Prostate gland (tissue), 2 donors: ENCODE data around the gene CLSTN1. TPM values are rescaled to one million over a fixed set of nuclear protein-coding genes. Genes with fewer than 3 reads are reported as not detected.

Experiments used
- DNase-seq: peaks from one replicate; pipeline ENCODE4 v3.0.0-alpha.2; 2019; ENCODE audit warnings: low spot score
- H3K27ac ChIP-seq, 2 donors: fragments of 200-600 bp; sonication (generic); 2 replicates each; pipeline ENCODE4 v1.5.1; 2017 to 2019
- H3K27me3 ChIP-seq: fragments of 200-600 bp; sonication (generic); replicated peaks from 2 replicates; pipeline ENCODE4 v1.5.1; 2019; ENCODE audit not compliant: insufficient read depth
- H3K36me3 ChIP-seq, 2 donors: fragments of 200-600 bp; sonication (generic); 1 replicate in 1 of 2; 2 replicates in 1 of 2; pipeline versions ENCODE4 v1.5.1 to v1.8.1; 2017 to 2019
- H3K4me1 ChIP-seq: fragments of 200-600 bp; sonication (generic); replicated peaks from 2 replicates; pipeline ENCODE4 v1.5.1; 2019
- H3K4me3 ChIP-seq, 2 donors: fragments of 200-600 bp; sonication (generic); 2 replicates each; pipeline ENCODE4 v1.5.1; 2017 to 2019
- H3K9me3 ChIP-seq: fragments of 200-600 bp; sonication (generic); 2 replicates; pipeline ENCODE4 v1.5.1; 2017
- CTCF ChIP-seq, 4 experiments: fragments of 200-600 bp in 2 of 4; fragments of 450-650 bp in 2 of 4; sonication (generic) in 2 of 4; IDR thresholded peaks; 1 replicate in 3 of 4; 2 replicates in 1 of 4; pipeline ENCODE4 v1.5.1; 2016 to 2019; ENCODE audit warnings: antibody characterized with exemption in 4 of 4, mild to moderate bottlenecking in 2 of 4, moderate library complexity in 2 of 4
- POLR2A ChIP-seq: fragments of 450-650 bp; IDR thresholded peaks from one replicate; pipeline ENCODE4 v1.6.1; 2016; ENCODE audit warnings: antibody characterized with exemption, mild to moderate bottlenecking
- POLR2AphosphoS5 ChIP-seq: sonication (generic); formaldehyde crosslinking; IDR thresholded peaks from one replicate; pipeline ENCODE4 v1.6.1; 2017; ENCODE audit warnings: antibody characterized with exemption
- WGBS: methylation state at CpG from one replicate; pipeline ENCODE4 v1.1.5; 2018; 5-methylcytosine and 5-hydroxymethylcytosine counted together
- intact Hi-C: fragments of 100-400 bp; cut with DNase I; formaldehyde crosslinking; loops from one replicate; pipeline ENCODE4 v1.14.2; 2022
- total RNA-seq, 2 donors: library from RNA; depleted of rRNA; stranded (reverse); fragments of >200 nt; gene quantifications; one replicate each; pipeline ENCODE4 v1.1.0, GENCODE V29; 2016

CLSTN1 gene
- total RNA-seq, 2 donors from 2014 or later, result 133 to 230 TPM

GRCh38 chr1:9688599-9688998, 135.2 kb downstream of the CLSTN1 start:
- Histone ChIP-seq H3K4me3 (peak overlapping the region; percentile 60 to 76), H3K4me1 (peaks cover 10% of the 10 kb centered on the region), H3K9me3 (no peaks in the 10 kb centered on the region), H3K27me3 (no peaks in the 10 kb centered on the region), H3K27ac (no peak overlapping the region), H3K36me3 (no peaks in the 10 kb centered on the region)
- 52% methylated on average over 14 of the region's 14 CpGs for WGBS
- intact Hi-C loops, result no loop called here
- no peak for DNase-seq
- no peak for TF ChIP-seq POLR2A
- TF ChIP-seq CTCF (IDR thresholded peaks at IDR 0.05), result no peak
- no peak for TF ChIP-seq POLR2AphosphoS5

DNA sequence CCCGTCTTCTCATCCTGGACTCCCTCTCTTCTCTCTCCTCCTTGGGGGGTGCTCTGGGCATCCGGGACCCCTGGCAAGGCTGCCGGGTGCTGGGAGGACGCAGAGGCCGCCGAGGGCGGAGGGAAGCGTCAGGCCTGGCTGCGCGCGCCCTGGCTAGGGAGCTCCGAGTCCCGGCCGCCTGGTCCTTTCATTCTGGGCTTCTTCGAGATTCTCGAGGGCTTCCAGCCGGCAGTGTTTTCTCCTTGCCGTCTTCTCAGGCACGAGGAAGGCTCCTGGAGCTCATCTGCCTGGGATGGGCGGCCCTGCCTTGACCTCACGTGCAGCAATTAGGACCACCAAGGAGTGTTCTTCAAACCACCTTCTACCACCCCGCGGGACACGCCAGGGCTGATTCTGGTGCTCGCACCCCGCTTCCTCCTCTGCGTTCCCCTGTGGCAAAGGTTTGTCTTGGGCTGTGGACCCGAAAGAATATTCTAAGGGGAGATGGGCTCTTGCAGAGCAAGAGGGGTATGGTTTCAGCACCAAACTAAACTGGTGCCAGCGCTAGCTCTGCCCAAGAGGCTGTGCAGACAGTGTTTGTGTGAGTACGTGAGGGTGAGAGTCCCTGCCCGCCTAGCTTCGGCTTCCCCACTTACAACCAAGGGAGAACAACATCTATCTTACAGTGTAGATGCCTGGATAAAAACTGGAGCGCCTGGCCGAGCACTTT, 135.7 kb downstream of the CLSTN1 start:
- no peak for DNase-seq
- TF ChIP-seq CTCF (IDR thresholded peaks at IDR 0.05) (no peak), POLR2A (no peak), POLR2AphosphoS5 (no peak)
- 10% methylated on average over 34 of the region's 34 CpGs for WGBS
- Histone ChIP-seq H3K4me1 (peaks cover 10% of the 10 kb centered on the region), H3K36me3 (no peaks in the 10 kb centered on the region), H3K27ac (peak overlapping the region in 1 of 2 donors; percentile 26), H3K4me3 (peak overlapping the region; percentile 42 to 44), H3K27me3 (no peaks in the 10 kb centered on the region), H3K9me3 (no peaks in the 10 kb centered on the region)
- intact Hi-C loops, result no loop called here

- Histone ChIP-seq H3K4me1 (peaks cover 10% of the 10 kb centered on the region), H3K27ac (peak overlapping the region; percentile 15 to 26), H3K36me3 (no peaks in the 10 kb centered on the region), H3K4me3 (peak overlapping the region; percentile 42 to 44), H3K27me3 (no peaks in the 10 kb centered on the region), H3K9me3 (no peaks in the 10 kb centered on the region)
- intact Hi-C loops, result no loop called here
- TF ChIP-seq CTCF (IDR thresholded peaks at IDR 0.05), result no peak
- no peak for TF ChIP-seq POLR2AphosphoS5
- no peak for TF ChIP-seq POLR2A
- WGBS, result under 1% methylated on average over 36 of the region's 42 CpGs
- peak; percentile 65 for DNase-seq
These were observed 136.5 kb downstream of the CLSTN1 start for GRCh38 chr1:9687120-9687873.

- TF ChIP-seq POLR2AphosphoS5 (no peak), POLR2A (no peak), CTCF (IDR thresholded peaks at IDR 0.05) (no peak)
- Histone ChIP-seq H3K36me3 (no peaks in the 10 kb centered on the region), H3K27ac (no peak overlapping the region), H3K27me3 (no peaks in the 10 kb centered on the region), H3K9me3 (no peaks in the 10 kb centered on the region), H3K4me3 (no peak overlapping the region), H3K4me1 (peaks cover 10% of the 10 kb centered on the region)
- intact Hi-C loops, result no loop called here
- 94% methylated on average over 1 of the region's 1 CpG for WGBS
- DNase-seq, result no peak
These were observed 139.0 kb downstream of the CLSTN1 start for GRCh38 chr1:9684801-9685200.
